ENCODE data around the gene RSPH9. TPM values are rescaled to one million over a fixed set of nuclear protein-coding genes. Genes with fewer than 3 reads are reported as not detected.
A peak's percentile ranks its signal among the peaks of the same experiment; 100 is the strongest.

RSPH9 gene
- total and polyA plus RNA-seq, 2 donors (not counting 3 experiments of a cell fraction or from before 2014, with no cell fraction given): 0.18 to 0.27 TPM

DNA sequence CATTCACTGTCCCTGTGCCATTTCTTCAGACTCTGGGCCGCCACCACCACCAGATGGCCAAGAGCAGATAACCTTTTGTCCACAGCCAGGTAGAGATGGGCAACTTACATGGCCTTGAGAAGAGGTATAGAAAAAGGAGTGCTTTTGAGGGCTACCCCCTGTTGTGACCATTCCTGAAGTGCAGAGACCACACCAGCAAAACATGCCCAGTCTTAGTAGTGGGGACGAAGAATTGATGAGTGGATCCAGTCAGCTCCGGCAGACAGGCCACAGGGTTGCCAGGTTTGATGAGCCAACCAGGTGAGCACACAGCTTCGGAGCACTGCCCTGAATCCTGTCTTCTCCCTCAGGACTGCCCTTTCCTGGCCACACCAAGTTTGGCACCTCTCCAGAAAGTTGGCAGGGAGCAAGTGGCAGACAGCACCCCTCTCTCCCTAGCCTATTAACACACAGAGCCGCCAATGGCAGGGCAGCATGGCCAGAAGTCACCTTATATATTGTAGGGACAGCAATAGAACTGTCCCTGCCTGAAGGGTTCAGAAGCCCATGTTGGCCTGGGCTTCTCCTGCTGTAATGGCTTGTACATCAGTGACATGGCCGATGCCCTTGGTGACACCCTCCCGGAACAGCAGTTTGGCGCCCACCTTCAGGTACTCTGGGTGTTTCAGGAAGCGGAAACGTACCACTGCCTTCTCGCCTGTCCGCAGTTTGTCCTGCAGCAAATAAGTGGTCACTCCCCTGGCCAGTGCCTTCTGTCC is 23.6 kb upstream of the RSPH9 start:
- Histone ChIP-seq H2AFZ (ENCODE audit: low read depth, low read length) (no peak overlapping the region), H3K9me1 (replicated peaks; ENCODE audit: control insufficient read depth, extremely low read depth, insufficient read depth, low read length) (no peaks in the 10 kb centered on the region), H3K4me3 (replicated peaks in 1 of 3; ENCODE audit: insufficient read depth in 1 of 3, low read depth in 1 of 3, low read length in 3 of 3) (no peak overlapping the region), H3K36me3 (ENCODE audit: control insufficient read depth in 2 of 2, extremely low read depth in 1 of 2, insufficient read depth in 2 of 2, low read length in 2 of 2) (peaks cover 16 to 45% of the 10 kb centered on the region in 2 experiments), H3K27ac (ENCODE audit: insufficient read depth, low read depth, low read length) (no peak overlapping the region), H3K4me1 (ENCODE audit: control insufficient read depth, extremely low read depth, insufficient read depth, low read length) (peaks cover 1% of the 10 kb centered on the region), H3K27me3 (ENCODE audit: control insufficient read depth in 2 of 2, insufficient read depth in 2 of 2, low read length in 2 of 2) (no peaks in the 10 kb centered on the region), H3K79me2 (ENCODE audit: control insufficient read depth, insufficient read depth, low read length) (peaks cover 7% of the 10 kb centered on the region), H3K4me2 (ENCODE audit: insufficient read depth, low read length) (no peak overlapping the region), H4K20me1 (replicated peaks; ENCODE audit: control insufficient read depth, extremely low read depth, insufficient read depth, low read length) (no peaks in the 10 kb centered on the region), H3K9me3 (replicated peaks; ENCODE audit: control insufficient read depth, insufficient read depth, low read length) (no peaks in the 10 kb centered on the region), H3K9ac (replicated peaks; ENCODE audit: extremely low read depth, insufficient read depth, low read length) (no peak overlapping the region)
- TF ChIP-seq JUN (IDR thresholded peaks at IDR 0.05; ENCODE audit: borderline replicate concordance, insufficient read depth, insufficient read length, low read depth) (no peak), FOS (IDR thresholded peaks at IDR 0.05; ENCODE audit: borderline replicate concordance, insufficient read depth, low read length) (no peak), MYC (IDR thresholded peaks at IDR 0.05; ENCODE audit: low read depth, low read length) (no peak), GATA2 (IDR thresholded peaks at IDR 0.05; ENCODE audit: insufficient read depth, insufficient read length, low read depth, low read length) (no peak), POLR2AphosphoS5 (IDR thresholded peaks at IDR 0.05; ENCODE audit: insufficient read depth, low read depth, low read length) (no peak), EZH2 (IDR thresholded peaks at IDR 0.05; ENCODE audit: borderline replicate concordance, low read depth, low read length, severe bottlenecking) (no peak), POLR2A (IDR thresholded peaks at IDR 0.05; ENCODE audit: low read depth, low read length) (no peak)
- TF ChIP-seq, protein P1, sequence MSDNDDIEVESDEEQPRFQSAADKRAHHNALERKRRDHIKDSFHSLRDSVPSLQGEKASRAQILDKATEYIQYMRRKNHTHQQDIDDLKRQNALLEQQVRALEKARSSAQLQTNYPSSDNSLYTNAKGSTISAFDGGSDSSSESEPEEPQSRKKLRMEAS (IDR thresholded peaks at IDR 0.05; ENCODE audit: insufficient read depth, insufficient read length): no peak
- TF ChIP-seq, protein P2, sequence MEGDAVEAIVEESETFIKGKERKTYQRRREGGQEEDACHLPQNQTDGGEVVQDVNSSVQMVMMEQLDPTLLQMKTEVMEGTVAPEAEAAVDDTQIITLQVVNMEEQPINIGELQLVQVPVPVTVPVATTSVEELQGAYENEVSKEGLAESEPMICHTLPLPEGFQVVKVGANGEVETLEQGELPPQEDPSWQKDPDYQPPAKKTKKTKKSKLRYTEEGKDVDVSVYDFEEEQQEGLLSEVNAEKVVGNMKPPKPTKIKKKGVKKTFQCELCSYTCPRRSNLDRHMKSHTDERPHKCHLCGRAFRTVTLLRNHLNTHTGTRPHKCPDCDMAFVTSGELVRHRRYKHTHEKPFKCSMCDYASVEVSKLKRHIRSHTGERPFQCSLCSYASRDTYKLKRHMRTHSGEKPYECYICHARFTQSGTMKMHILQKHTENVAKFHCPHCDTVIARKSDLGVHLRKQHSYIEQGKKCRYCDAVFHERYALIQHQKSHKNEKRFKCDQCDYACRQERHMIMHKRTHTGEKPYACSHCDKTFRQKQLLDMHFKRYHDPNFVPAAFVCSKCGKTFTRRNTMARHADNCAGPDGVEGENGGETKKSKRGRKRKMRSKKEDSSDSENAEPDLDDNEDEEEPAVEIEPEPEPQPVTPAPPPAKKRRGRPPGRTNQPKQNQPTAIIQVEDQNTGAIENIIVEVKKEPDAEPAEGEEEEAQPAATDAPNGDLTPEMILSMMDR (IDR thresholded peaks at IDR 0.05; ENCODE audit: extremely low read depth in 1 of 2, insufficient read depth in 1 of 2, low read depth in 1 of 2, low read length in 2 of 2): no peak
- BruUV-seq (replicated peaks): TSS peak; percentile 5
- dilution Hi-C loops (cut with MboI; ENCODE audit: extremely low pct_ligation_motif_present, low sequenced_read_pairs) (no loop called here), intact Hi-C loops (cut with micrococcal nuclease) (no loop called here)
- DNase-seq (ENCODE audit: low read depth, low spot score): no peak
- no peak for FAIRE-seq
- ChIA-PET POLR2A (no interaction called here), CTCF (no interaction called here)

Measured in endothelial cell of umbilical vein (primary cell).